Amniotic epithelial cell (primary cell): Measurements from ENCODE around the gene DHX57.
A peak's percentile ranks its signal among the peaks of the same experiment; 100 is the strongest.

ENCODE experiments used
- DNase-seq: peaks from one replicate; pipeline ENCODE4 v3.0.0-alpha.2; 2010; ENCODE audit warnings: low read depth

Gene DHX57

DNA sequence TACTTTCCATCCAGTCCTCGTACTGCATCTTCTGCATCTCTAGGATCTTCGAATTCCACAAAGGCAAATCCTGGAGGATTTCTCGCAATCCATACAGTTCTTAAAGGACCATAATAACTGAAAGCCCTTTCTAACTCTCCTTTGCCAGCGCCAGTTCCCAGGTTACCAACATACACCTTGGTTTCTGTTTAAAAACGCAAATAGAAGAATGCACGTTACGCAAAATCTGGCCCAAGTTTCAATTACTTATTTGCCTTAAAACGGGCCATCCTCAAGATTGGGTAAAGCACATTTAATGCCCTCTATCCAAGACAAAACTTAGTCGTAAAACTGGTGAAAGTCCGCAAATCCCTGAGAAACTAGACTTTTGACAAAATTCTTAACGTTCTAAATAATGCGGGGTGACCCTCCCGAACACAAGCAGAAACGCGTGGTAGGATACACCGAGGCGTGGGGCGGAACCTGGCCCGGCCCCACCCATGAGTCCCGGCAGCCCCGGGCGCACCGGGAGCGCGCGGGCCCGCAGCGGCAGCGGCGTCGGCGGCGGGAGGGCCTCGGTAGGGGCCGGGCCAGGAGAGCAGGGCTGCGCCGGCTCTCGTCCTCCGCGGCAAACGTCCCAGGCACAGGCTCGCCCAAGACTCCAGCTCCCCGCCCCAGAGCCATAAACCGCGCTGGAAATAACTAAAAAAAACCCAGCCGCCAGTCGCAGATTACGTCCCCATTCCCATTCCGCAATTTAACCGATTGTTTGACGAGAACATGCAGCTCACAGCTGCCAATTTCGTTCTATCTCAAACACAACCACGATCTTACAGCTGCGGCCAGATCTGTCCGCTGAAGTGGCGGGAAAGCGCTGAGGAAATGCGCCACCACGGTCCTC, 125.5 kb downstream of the DHX57 start:
- peak; percentile 29 for DNase-seq

DNA sequence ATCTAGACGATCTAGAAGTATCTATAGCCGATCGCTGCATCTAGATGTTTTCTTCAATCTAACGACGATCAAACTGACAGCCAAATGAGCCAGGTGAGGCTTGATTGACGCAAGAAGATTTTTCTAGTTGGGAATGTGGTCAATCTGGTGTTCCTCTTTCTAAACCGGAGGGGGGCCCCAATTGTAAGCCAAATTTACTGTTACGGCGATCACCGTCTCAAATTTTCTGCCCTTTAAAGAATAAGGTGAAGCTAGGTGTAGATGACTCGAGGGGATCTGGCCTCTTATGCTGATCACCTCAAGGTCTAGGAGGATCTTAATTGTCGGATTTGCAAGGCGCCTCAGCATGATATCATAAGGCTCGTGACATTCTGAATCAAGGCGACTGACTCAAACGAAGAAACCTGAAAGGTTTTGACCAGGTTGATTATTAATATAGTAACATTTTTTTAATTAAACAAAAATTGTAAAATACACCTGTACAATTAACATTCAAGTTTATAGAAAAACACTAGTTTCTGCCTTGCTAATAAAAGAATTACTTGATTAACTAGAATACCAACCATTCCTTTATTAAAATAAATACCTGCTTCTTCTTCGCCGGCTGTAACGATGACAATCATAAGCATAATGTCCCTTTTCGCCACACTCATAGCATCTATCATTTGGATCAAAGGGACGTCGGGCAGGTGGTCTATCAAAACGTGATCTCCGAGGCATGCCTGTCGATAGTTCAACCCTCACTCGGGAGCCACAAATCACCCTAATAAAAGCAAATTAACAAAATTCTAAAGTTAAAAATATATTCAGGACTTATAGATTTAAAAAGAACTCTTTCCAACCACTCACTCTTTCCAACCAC, 126.6 kb downstream of the DHX57 start:
- DNase-seq: no peak

DNA sequence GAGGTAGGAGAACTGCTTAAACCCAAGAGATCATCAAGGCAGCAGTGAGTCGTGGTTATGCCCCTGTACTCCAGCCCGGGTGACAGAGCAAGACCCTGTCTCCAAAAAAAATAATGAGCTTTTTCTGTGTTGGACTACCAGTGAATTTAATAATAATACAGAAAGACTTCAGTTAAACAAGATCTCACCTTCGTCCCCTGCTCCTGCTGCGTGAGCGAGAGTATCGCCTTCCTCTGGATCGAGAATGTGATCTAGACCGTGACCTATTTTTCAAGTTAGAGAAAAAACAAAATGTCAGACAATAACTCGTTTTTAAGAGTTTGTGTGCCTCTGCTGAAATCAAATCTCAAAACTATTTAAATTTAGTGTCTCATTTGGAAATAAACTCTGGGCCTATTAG, 127.3 kb downstream of the DHX57 start:
- no peak for DNase-seq

DNA sequence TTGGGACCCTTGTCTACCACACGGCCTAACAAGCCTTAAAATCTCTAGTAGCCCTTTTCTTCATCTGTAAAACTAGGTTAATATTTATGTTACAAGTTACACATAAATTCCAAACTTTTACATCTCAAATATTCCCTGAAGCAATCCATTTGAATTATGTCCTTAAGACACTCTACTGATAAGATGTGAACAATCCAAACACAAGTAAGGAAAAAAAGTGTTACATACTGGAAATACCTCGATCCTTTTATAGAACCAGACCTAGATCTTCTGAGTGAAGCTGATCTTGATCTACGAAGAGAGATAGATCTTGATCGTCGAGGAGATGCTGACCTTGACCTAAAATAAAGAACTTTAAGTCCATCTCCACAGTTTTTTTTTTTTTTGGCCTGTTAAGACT, 127.9 kb downstream of the DHX57 start:
- DNase-seq: peak; percentile 55
